Liver (tissue), 9 donors: ENCODE measurements around the gene PAK1. TPM values are rescaled to one million over a fixed set of nuclear protein-coding genes. Genes with fewer than 3 reads are reported as not detected.

Experiments used
- DNase-seq: peaks from one replicate; pipeline ENCODE4 v3.0.0-alpha.2; 2017; ENCODE audit warnings: low spot score
- H3K27ac ChIP-seq, 2 donors: one replicate each; pipeline ENCODE4 v1.7.0; 2013; ENCODE audit warnings: inconsistent platforms in 2 of 2, low read length in 2 of 2, control low read depth in 1 of 2, low read depth in 1 of 2, mild to moderate bottlenecking in 1 of 2
- H3K27me3 ChIP-seq, 4 donors: one replicate each; pipeline versions ENCODE4 v1.6.1 to v1.7.0; 2013; ENCODE audit warnings: low read length in 3 of 4, inconsistent platforms in 1 of 4, mild to moderate bottlenecking in 1 of 4, moderate library complexity in 1 of 4; ENCODE audit not compliant: control insufficient read depth in 4 of 4, insufficient read depth in 4 of 4
- H3K36me3 ChIP-seq, 4 donors: one replicate each; pipeline versions ENCODE4 v1.6.1 to v1.7.0; 2013; ENCODE audit warnings: low read length in 3 of 4, mild to moderate bottlenecking in 3 of 4, low read depth in 1 of 4, moderate library complexity in 1 of 4; ENCODE audit not compliant: control insufficient read depth in 4 of 4, insufficient read depth in 3 of 4
- H3K4me1 ChIP-seq, 4 donors: one replicate each; pipeline versions ENCODE4 v1.6.1 to v1.7.0; 2013; ENCODE audit warnings: low read length in 3 of 4, mild to moderate bottlenecking in 3 of 4, moderate library complexity in 1 of 4; ENCODE audit not compliant: control insufficient read depth in 4 of 4, insufficient read depth in 4 of 4
- H3K4me3 ChIP-seq, 3 donors: one replicate each; pipeline versions ENCODE4 v1.6.1 to v1.7.0; 2013; ENCODE audit warnings: low read length in 3 of 3, control low read depth in 1 of 3, low read depth in 1 of 3, mild to moderate bottlenecking in 1 of 3
- H3K9ac ChIP-seq, 2 donors: one replicate each; pipeline ENCODE4 v1.7.0; 2013; ENCODE audit warnings: low read length in 2 of 2, mild to moderate bottlenecking in 2 of 2, moderate library complexity in 2 of 2, control low read depth in 1 of 2, low read depth in 1 of 2
- H3K9me3 ChIP-seq, 4 donors: one replicate each; pipeline versions ENCODE4 v1.6.1 to v1.7.0; 2013; ENCODE audit warnings: low read length in 3 of 4; ENCODE audit not compliant: control insufficient read depth in 4 of 4
- EGR1 ChIP-seq, 2 donors: IDR thresholded peaks; 2 replicates each; pipeline ENCODE4 v1.6.1; 2016 to 2018; ENCODE audit warnings: antibody characterized with exemption in 2 of 2, low read depth in 2 of 2
- FOXA1 ChIP-seq: IDR thresholded peaks from 2 replicates; pipeline ENCODE4 v1.6.1; 2016; ENCODE audit warnings: antibody characterized with exemption
- FOXA2 ChIP-seq: IDR thresholded peaks from 2 replicates; pipeline ENCODE4 v1.6.1; 2016; ENCODE audit warnings: antibody characterized with exemption
- GABPA ChIP-seq, 2 donors: IDR thresholded peaks in 1 of 2; conservative IDR thresholded peaks in 1 of 2; 2 replicates each; pipeline ENCODE4 v1.6.1; 2016; ENCODE audit warnings: antibody characterized with exemption in 2 of 2, mild to moderate bottlenecking in 1 of 2, moderate library complexity in 1 of 2
- HNF4A ChIP-seq, 2 donors: conservative IDR thresholded peaks; 2 replicates each; pipeline ENCODE4 v1.6.1; 2016; ENCODE audit warnings: antibody characterized with exemption in 2 of 2, mild to moderate bottlenecking in 2 of 2
- HNF4G ChIP-seq: IDR thresholded peaks from 2 replicates; pipeline ENCODE4 v1.6.1; 2016; ENCODE audit warnings: antibody characterized with exemption
- JUND ChIP-seq, 2 donors: IDR thresholded peaks; 2 replicates each; pipeline ENCODE4 v1.6.1; 2016; ENCODE audit warnings: antibody characterized with exemption in 2 of 2
- MAX ChIP-seq: IDR thresholded peaks from 2 replicates; pipeline ENCODE4 v1.6.1; 2016; ENCODE audit warnings: antibody characterized with exemption
- NR2F2 ChIP-seq: IDR thresholded peaks from 2 replicates; pipeline ENCODE4 v1.6.1; 2016; ENCODE audit warnings: antibody characterized with exemption
- RAD21 ChIP-seq, 2 donors: IDR thresholded peaks; 2 replicates each; pipeline ENCODE4 v1.6.1; 2016; ENCODE audit warnings: antibody characterized with exemption in 2 of 2, mild to moderate bottlenecking in 2 of 2
- RXRA ChIP-seq, 2 donors: IDR thresholded peaks; 2 replicates each; pipeline ENCODE4 v1.6.1; 2017 to 2018; ENCODE audit warnings: antibody characterized with exemption in 2 of 2, mild to moderate bottlenecking in 1 of 2
- SP1 ChIP-seq: IDR thresholded peaks from 2 replicates; pipeline ENCODE4 v1.6.1; 2018; ENCODE audit warnings: antibody characterized with exemption, mild to moderate bottlenecking
- TAF1 ChIP-seq: conservative IDR thresholded peaks from 2 replicates; pipeline ENCODE4 v1.6.1; 2016; ENCODE audit warnings: antibody characterized with exemption, mild to moderate bottlenecking
- YY1 ChIP-seq: IDR thresholded peaks from 2 replicates; pipeline ENCODE4 v1.6.1; 2016; ENCODE audit warnings: antibody characterized with exemption, mild to moderate bottlenecking
- WGBS: extraction: QIAGEN DNeasy Blood & Tissue Kit; methylation state at CpG from one replicate; pipeline ENCODE4 v1.1.7; 2013; 5-methylcytosine and 5-hydroxymethylcytosine counted together
- polyA plus RNA-seq, 2 donors: library from polyadenylated mRNA; stranded (reverse) in 1 of 2; unstranded in 1 of 2; fragments of 200-250 nt in 1 of 2; fragments of >200 nt in 1 of 2; fragmentation: Nextera tagmentation in 1 of 2; extraction: Ambion mirVana in 1 of 2; gene quantifications; one replicate each; pipeline versions ENCODE4 v1.2.1 to v1.2.3, GENCODE V29; 2013 to 2015
- total RNA-seq, 2 donors: library from RNA; depleted of rRNA; stranded (reverse); fragments of >200 nt; gene quantifications; one replicate each; pipeline ENCODE4 v1.2.3, GENCODE V29; 2014
- TF ChIP-seq, protein P1 (sequence below): IDR thresholded peaks from 2 replicates; pipeline ENCODE4 v1.6.1; 2016; ENCODE audit warnings: antibody characterized with exemption, mild to moderate bottlenecking
- TF ChIP-seq, protein P2 (sequence below): IDR thresholded peaks from 2 replicates; pipeline ENCODE4 v1.6.1; 2016; ENCODE audit warnings: antibody characterized with exemption
- TF ChIP-seq, protein P3 (sequence below): fragments of 150-350 bp; IDR thresholded peaks from 2 replicates; pipeline ENCODE4 v1.5.1; 2017; ENCODE audit warnings: improper control_type of control experiment, low read depth, low read length; ENCODE audit not compliant: missing input control
- TF ChIP-seq, protein P4 (sequence below): IDR thresholded peaks from 2 replicates; pipeline ENCODE4 v1.6.1; 2016; ENCODE audit warnings: antibody characterized with exemption
- donor health status: healthy.
- donor health status: healthy.
- donor health status: healthy.
- donor health status: healthy.
- donor health status: healthy.

The PAK1 gene
- total and polyA plus RNA-seq, 4 donors: 3.6 to 24.9 (median 7.4) TPM

DNA sequence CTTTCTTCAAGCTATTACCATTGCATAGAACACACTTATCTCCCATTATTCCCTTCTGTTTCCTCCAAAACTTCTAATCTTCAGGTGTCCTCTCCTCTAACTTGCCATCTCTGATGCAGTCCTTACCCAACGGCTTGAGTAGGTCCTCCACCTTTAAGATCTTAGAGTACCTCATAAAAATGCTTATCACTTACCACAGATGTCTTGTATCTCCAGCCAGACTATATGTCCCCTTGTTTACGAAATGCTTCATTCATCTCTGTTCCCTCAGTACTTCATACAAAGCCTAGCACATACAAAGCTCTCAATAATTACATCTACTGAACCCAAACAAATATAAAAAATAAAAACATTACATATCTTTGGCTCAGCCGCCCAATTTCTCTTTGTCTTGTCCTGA, 49.2 kb downstream of the PAK1 start:
- no peak for TF ChIP-seq HNF4G
- TF ChIP-seq, protein P1, sequence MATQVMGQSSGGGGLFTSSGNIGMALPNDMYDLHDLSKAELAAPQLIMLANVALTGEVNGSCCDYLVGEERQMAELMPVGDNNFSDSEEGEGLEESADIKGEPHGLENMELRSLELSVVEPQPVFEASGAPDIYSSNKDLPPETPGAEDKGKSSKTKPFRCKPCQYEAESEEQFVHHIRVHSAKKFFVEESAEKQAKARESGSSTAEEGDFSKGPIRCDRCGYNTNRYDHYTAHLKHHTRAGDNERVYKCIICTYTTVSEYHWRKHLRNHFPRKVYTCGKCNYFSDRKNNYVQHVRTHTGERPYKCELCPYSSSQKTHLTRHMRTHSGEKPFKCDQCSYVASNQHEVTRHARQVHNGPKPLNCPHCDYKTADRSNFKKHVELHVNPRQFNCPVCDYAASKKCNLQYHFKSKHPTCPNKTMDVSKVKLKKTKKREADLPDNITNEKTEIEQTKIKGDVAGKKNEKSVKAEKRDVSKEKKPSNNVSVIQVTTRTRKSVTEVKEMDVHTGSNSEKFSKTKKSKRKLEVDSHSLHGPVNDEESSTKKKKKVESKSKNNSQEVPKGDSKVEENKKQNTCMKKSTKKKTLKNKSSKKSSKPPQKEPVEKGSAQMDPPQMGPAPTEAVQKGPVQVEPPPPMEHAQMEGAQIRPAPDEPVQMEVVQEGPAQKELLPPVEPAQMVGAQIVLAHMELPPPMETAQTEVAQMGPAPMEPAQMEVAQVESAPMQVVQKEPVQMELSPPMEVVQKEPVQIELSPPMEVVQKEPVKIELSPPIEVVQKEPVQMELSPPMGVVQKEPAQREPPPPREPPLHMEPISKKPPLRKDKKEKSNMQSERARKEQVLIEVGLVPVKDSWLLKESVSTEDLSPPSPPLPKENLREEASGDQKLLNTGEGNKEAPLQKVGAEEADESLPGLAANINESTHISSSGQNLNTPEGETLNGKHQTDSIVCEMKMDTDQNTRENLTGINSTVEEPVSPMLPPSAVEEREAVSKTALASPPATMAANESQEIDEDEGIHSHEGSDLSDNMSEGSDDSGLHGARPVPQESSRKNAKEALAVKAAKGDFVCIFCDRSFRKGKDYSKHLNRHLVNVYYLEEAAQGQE: no peak
- no peak for TF ChIP-seq YY1
- TF ChIP-seq, protein P2, sequence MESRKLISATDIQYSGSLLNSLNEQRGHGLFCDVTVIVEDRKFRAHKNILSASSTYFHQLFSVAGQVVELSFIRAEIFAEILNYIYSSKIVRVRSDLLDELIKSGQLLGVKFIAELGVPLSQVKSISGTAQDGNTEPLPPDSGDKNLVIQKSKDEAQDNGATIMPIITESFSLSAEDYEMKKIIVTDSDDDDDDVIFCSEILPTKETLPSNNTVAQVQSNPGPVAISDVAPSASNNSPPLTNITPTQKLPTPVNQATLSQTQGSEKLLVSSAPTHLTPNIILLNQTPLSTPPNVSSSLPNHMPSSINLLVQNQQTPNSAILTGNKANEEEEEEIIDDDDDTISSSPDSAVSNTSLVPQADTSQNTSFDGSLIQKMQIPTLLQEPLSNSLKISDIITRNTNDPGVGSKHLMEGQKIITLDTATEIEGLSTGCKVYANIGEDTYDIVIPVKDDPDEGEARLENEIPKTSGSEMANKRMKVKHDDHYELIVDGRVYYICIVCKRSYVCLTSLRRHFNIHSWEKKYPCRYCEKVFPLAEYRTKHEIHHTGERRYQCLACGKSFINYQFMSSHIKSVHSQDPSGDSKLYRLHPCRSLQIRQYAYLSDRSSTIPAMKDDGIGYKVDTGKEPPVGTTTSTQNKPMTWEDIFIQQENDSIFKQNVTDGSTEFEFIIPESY: no peak
- TF ChIP-seq TAF1: no peak
- TF ChIP-seq, protein P3, sequence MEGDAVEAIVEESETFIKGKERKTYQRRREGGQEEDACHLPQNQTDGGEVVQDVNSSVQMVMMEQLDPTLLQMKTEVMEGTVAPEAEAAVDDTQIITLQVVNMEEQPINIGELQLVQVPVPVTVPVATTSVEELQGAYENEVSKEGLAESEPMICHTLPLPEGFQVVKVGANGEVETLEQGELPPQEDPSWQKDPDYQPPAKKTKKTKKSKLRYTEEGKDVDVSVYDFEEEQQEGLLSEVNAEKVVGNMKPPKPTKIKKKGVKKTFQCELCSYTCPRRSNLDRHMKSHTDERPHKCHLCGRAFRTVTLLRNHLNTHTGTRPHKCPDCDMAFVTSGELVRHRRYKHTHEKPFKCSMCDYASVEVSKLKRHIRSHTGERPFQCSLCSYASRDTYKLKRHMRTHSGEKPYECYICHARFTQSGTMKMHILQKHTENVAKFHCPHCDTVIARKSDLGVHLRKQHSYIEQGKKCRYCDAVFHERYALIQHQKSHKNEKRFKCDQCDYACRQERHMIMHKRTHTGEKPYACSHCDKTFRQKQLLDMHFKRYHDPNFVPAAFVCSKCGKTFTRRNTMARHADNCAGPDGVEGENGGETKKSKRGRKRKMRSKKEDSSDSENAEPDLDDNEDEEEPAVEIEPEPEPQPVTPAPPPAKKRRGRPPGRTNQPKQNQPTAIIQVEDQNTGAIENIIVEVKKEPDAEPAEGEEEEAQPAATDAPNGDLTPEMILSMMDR: no peak
- no peak for TF ChIP-seq EGR1 (IDR thresholded peaks at IDR 0.05; ENCODE audit: low read depth in 2 of 2)
- TF ChIP-seq GABPA (IDR thresholded peaks at IDR 0.05 in 1 of 2, conservative IDR thresholded peaks at IDR 0.05 in 1 of 2): no peak
- no peak for TF ChIP-seq MAX
- no peak for TF ChIP-seq FOXA2
- TF ChIP-seq FOXA1: no peak
- TF ChIP-seq JUND (IDR thresholded peaks at IDR 0.05): no peak
- TF ChIP-seq NR2F2: no peak
- no peak for TF ChIP-seq RXRA (IDR thresholded peaks at IDR 0.05)
- TF ChIP-seq RAD21 (IDR thresholded peaks at IDR 0.05): no peak
- no peak for TF ChIP-seq HNF4A (conservative IDR thresholded peaks at IDR 0.05)
- no peak for TF ChIP-seq SP1
- Histone ChIP-seq H3K27ac (no peak overlapping the region), H3K27me3 (no peaks in the 10 kb centered on the region), H3K4me1 (peaks cover 0 to 6% (median under 1%) of the 10 kb centered on the region in 4 donors), H3K9ac (no peak overlapping the region), H3K4me3 (no peak overlapping the region), H3K9me3 (no peaks in the 10 kb centered on the region), H3K36me3 (no peaks in the 10 kb centered on the region)
- WGBS: 87% methylated on average over 3 of the region's 3 CpGs
- no peak for DNase-seq

- no peak overlapping the region for H3K9ac ChIP-seq
- DNase-seq: no peak
- H3K9me3 ChIP-seq: no peaks in the 10 kb centered on the region
- no peak overlapping the region for H3K4me3 ChIP-seq
- no peak overlapping the region for H3K27ac ChIP-seq
- no peaks in the 10 kb centered on the region for H3K36me3 ChIP-seq
- peaks cover 0 to 9% (median under 1%) of the 10 kb centered on the region in 4 donors for H3K4me1 ChIP-seq
- no peaks in the 10 kb centered on the region for H3K27me3 ChIP-seq
- TF ChIP-seq SP1: no peak
- TF ChIP-seq MAX: no peak
- TF ChIP-seq RAD21 (IDR thresholded peaks at IDR 0.05): no peak
- no peak for TF ChIP-seq HNF4G
- no peak for TF ChIP-seq GABPA (IDR thresholded peaks at IDR 0.05 in 1 of 2, conservative IDR thresholded peaks at IDR 0.05 in 1 of 2)
- TF ChIP-seq, protein P1: no peak
- TF ChIP-seq, protein P2: no peak
- no peak for TF ChIP-seq FOXA1
- TF ChIP-seq, protein P4, sequence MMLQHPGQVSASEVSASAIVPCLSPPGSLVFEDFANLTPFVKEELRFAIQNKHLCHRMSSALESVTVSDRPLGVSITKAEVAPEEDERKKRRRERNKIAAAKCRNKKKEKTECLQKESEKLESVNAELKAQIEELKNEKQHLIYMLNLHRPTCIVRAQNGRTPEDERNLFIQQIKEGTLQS: no peak
- no peak for TF ChIP-seq EGR1 (IDR thresholded peaks at IDR 0.05; ENCODE audit: low read depth in 2 of 2)
- no peak for TF ChIP-seq JUND (IDR thresholded peaks at IDR 0.05)
Measured at GRCh38 chr11:77423624-77424023, 50.3 kb downstream of the PAK1 start.
